Stimulated activated CD8-positive, alpha-beta memory T cell treated with anti-CD3 and anti-CD28 coated beads, Interleukin-2, amount 100 ng/mL, for 1 hour (primary cell): Measurements from ENCODE around the gene ATF7IP.
A peak's percentile ranks its signal among the peaks of the same experiment; 100 is the strongest.
"Not testable (repeated sequence)": the region's sequence is repeated elsewhere in the genome, so short reads cannot be mapped to it uniquely, and the experiment has no call there.

Experiments used
- DNase-seq, 2 donors: peaks; one replicate each; pipeline ENCODE4 v3.0.0-alpha.2; 2020; ENCODE audit warnings: low read depth in 2 of 2

Gene ATF7IP, protein sequence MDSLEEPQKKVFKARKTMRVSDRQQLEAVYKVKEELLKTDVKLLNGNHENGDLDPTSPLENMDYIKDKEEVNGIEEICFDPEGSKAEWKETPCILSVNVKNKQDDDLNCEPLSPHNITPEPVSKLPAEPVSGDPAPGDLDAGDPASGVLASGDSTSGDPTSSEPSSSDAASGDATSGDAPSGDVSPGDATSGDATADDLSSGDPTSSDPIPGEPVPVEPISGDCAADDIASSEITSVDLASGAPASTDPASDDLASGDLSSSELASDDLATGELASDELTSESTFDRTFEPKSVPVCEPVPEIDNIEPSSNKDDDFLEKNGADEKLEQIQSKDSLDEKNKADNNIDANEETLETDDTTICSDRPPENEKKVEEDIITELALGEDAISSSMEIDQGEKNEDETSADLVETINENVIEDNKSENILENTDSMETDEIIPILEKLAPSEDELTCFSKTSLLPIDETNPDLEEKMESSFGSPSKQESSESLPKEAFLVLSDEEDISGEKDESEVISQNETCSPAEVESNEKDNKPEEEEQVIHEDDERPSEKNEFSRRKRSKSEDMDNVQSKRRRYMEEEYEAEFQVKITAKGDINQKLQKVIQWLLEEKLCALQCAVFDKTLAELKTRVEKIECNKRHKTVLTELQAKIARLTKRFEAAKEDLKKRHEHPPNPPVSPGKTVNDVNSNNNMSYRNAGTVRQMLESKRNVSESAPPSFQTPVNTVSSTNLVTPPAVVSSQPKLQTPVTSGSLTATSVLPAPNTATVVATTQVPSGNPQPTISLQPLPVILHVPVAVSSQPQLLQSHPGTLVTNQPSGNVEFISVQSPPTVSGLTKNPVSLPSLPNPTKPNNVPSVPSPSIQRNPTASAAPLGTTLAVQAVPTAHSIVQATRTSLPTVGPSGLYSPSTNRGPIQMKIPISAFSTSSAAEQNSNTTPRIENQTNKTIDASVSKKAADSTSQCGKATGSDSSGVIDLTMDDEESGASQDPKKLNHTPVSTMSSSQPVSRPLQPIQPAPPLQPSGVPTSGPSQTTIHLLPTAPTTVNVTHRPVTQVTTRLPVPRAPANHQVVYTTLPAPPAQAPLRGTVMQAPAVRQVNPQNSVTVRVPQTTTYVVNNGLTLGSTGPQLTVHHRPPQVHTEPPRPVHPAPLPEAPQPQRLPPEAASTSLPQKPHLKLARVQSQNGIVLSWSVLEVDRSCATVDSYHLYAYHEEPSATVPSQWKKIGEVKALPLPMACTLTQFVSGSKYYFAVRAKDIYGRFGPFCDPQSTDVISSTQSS

DNA sequence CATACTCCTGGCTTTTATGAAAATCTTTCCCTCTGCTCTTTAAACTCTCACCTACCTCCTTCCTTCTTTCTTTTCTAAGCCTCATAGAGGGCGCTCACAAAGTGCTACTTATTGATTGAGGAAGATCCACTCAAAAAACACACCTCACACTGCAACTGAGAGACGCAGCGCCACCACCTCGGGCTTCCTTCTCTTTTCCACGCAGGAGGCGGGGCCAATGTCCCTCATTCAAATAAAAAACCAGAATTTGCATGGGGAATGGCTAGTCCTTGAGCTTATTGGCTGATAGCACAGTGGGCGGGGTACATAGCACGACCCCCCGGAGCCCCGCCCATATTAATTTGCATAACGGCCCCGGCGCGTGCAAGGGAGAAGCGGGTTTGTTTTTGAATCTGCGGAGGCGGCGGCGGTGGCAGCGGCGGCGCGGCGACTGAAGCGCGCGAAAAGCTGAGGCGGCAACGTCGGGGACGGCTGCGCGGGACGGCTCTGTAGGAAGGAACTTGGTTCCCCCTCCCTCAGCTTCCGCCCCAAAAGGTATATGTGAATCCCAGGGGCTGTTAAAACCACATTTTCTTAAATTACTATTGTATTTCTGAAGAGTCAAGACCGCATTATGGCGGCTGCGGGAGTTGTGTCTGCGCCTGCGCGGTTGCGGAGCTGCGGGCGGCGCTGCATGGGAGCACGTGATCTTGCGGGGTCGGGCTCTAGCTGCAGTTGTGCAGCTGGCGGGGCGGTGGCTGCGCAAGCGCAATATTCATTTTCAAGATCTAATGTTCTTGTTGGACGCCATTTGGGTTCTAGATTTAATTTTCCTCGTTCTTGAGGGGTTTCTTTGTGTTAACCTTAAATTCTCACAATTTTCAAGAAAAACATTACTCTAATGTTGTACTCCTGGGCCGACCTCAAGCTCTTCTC is at the start of gene ATF7IP:
ATF7IP (plus strand) TSS at position 389 of the 915 bp plus-strand sequence. CDS start 58,234 bp downstream, outside the sequence.
- DNase-seq, result peak; percentile 87 to 91

DNA sequence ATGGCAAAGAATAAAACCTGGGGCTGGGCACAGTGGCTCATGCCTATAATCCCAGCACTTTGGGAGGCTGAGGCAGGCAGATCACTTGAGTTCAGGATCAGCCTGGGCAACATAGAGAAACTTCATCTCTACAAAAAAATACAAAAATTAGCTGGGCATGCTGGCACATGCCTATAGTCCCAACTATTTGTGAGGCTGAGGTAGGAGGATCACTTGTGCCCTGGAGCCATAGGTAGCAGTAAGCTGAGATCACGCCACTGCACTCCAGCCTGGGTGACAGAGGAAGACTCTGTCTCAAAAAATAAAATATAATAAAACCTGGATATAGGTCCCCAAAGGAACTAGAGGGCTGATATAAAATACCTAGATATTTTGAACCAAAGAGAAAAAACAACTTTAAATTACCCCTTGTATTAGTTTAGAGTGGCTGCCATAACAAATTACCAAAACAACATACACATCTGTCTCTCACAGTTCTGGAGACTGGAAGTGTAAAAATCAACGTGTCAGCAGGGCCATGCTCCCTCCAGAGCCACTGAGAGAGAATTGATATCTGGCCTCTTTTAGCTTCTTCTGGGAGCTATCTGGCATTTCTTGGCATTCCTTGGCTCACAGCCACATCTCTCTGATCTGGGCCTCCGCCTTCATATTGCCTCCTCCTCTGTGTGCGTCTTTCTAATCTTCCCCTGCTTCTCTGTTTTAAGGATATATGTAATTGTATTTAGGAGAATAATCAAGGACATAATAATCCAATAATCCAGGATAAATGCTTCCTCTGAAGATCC is 47.9 kb upstream of the ATF7IP start:
- no peak for DNase-seq

DNA sequence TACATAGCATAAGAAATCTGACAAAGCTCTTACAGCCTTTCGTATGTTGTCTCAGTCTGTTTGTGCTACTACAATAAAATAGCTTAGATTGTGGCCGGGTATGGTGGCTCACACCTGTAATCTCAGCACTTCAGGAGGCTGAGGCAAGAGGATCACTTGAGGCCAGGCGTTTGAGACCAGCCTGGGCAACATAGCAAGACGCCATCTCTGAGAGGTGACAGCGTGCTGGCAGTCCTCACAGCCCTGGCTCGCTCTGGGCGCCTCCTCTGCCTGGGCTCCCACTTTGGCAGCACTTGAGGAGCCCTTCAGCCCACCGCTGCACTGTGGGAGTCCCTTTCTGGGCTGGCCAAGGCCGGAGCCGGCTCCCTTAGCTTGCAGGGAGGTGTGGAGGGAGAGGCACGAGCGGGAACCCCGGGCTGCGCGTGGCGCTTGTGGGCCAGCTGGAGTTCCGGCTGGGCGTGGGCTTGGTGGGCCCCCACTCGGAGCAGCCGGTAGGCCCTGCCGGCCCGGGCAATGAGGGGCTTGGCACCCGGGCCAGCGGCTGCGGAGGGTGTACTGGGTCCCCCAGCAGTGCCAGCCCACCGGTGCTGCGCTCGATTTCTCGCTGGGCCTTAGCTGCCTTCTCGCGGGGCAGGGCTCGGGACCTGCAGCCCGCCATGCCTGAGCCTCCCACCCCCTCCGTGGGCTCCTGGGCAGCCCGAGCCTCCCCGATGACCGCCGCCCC is 45.6 kb upstream of the ATF7IP start:
- not testable (repeated sequence) for DNase-seq

DNA sequence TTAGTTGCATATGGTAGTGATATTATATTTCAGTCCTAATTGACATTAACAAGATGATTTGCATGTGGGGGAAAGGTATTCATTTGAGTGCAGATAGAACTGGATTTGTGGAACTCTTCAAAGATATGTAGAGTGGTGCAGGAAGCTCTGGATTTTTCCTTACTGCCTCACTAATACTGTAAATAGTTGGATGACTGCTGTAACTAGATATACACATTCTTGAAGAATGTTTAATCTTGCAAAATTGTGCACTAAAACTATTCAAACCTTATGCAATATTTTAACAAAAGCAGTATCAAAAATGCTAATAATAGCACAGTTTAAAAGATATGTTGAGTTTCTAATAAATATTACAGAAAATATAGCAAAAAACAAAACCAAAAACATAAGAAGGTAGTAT is 43.1 kb upstream of the ATF7IP start:
- DNase-seq, result no peak

DNA sequence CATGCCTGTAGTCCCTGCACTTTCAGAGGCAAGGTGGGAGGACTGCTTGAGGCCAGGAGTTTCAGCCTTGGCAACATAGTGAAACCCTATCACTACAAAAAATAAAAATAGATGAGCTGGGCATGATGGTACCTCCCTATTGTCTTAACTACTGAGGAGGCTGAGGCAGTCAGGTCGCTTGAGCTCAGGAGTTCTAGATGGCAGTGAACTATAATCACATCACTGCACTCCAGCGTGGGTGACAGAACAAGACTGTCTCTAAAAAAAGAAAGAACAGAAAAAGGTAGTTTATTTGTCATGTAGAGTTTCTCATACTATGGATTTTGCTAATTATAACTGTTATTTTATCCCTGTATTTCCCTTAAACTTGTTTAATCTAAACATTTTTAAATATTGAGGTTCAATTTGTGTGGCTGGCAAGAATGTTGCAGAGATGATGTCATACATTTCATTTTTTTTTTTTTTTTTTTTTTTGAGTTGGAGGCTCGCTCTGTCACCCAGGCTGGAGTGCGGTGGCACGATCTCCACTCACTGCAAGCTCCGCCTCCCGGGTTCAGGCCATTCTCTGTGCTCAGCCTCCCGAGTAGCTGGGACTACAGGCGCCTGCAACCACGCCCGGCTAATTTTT is 39.7 kb upstream of the ATF7IP start:
- no peak for DNase-seq

DNA sequence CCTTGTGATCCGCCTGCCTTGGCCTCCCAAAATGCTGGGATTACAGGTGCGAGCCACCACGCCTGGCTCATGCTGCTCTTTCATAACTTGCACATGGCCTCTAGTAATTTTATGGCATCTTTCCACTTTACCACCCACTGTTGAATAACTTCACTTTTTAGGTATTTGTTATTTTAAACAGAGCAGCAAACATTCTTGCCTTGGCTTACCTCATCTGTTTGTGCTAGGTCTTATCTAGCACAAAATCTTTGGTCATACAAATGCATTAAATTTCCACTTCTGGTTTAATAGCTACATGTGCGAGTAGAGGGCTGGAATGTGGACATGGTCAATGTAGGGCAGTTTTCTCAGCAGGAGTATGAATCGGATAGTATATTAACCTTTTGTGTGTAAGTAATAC is 38.8 kb upstream of the ATF7IP start:
- no peak for DNase-seq

DNA sequence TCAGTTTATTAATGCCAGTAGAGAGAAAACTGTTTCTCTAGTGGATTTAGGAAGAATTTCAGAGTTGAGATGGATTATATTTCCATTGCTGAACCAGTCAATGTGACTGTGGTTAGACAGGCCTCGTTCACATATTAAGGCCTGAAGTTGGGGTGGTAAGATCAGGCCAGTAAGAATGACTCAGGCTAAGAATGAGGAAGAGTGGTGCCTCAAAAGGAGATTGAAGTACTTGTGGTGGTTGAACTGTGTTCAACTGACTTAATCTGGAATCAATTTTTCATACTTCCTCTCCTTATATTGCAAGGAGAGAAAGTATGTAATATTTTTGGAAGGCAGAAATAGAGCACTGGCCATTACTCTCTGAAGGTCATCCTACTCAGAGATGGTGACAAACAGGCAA is 37.8 kb upstream of the ATF7IP start:
- no peak for DNase-seq

DNA sequence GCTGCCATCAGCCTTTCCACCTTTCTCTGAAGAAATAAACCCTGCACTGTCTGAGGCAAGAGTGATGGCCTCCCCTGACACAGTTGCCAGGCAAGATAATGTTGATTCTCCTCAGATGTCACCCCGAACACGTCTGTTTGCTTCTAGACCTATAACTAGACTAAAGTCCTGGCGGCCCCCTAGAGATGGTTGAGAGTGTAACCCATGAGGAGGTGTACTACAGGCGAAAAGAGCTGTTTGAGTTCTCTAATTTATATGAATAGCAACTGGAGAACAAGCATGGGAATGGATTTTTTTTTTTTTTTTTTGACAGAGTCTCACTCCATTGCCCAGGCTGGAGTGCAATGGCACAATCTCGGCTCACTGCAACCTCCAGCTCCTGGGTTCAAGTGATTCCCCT is 33.0 kb upstream of the ATF7IP start:
- no peak for DNase-seq

DNA sequence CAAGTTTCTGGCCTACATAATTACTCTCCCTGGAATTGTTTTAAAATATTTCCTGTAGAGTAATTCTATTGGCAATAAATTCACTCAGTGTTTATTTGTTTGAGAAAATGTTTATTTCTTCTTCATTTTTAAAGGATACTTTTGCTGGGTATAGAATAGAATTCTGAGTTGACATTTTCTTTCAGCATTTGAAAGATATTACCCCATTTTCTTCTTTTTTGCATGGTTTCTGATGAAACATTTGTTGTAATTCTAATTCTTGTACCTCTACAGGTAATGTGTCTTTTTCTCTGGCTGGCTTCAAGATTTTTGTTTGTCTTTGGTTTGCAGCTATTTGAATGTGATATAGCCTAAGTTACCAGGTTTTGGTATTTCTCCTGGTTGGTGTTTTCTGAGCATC is 25.1 kb upstream of the ATF7IP start:
- no peak for DNase-seq

DNA sequence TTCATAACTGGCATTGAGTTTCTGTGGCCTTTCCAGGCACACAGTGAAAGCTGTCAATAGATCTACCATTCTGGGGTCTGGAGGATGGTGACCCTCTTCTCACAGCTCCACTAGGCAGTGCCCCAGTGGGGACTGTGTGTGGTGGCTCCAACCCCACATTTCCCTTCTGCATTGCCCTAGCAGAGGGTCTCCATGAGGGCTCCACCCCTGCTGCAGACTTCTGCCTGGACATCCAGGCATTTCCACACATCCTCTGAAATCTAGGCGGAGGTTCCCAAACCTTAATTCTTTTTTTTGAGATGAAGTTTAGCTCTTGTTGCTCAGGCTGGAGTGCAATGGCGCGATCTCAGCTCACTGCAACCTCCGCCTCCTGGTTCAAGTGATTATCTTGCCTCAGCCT is 14.0 kb upstream of the ATF7IP start:
- not testable (repeated sequence) for DNase-seq

DNA sequence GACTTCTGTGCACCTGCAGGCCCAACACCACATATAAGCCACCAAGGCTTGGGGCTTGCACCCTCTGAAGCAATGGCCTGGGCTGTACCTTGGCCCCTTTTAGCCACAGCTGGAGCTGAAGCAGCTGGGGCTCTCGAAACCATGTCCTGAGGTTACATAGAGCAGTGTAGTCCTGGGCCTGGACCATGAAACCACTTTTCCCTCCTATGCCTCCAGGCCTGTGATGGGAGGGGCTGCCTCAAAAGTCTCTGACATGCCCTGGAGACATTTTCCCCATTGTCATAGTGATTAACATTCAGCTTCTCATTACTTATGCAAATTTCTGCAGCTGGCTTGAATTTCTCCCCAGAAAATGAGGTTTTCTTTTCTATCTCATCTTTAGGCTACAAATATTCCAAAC is 13.4 kb upstream of the ATF7IP start:
- not testable (repeated sequence) for DNase-seq

DNA sequence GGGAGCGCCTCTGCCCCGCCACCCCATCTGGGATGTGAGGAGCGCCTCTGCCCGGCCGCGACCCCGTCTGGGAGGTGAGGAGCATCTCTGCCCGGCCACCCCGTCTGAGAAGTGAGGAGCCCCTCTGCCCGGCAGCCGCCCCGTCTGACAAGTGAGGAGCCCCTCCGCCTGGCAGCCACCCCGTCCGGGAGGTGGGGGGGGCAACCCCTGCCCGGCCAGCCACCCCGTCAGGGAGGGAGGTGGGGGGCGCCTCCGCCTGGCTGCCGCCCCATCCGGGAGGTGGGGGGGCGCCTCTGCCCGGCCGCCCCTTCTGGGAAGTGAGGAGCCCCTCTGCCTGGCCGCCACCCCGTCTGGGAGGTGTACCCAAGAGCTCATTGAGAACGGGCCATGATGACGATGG is 10.8 kb upstream of the ATF7IP start:
- DNase-seq, result not testable (repeated sequence)

DNA sequence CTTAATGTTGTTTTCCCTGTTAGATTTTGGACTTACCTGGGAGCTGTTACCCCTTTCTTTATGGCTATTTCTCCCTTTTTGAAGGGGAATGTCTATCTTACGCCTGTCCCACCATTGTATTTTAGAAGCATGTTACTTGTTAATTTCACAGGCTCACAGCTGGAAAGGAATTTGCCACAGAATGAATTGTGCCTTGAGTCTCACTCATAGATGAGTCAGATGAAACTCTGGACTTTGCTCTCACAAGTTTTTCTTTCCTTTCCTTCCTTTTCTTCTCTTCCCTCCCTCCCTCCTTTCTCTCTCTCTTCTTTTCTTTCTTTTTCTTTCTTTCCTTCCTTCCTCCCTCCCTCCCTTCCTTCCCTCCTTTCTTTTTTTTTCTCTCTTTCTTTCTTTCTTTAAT is 9.3 kb upstream of the ATF7IP start:
- no peak for DNase-seq

DNA sequence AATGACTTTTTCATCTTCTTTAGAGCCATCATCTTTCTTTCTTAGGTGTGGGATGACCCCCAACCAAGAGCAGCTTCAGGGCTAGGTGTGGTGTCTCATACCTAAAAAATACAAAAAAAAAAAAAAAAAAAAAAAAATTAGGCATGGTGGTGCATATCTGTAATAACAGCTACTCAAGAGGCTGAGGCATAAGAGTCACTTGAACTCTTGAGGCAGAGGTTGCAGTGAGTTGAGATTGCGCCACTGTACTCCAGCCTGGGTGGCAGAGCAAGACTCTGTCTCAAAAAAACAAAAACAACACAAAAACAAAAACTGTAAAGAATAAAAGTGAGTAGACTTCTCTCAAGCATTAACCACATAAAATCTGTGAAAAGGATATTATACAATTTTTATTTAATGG is 8.0 kb upstream of the ATF7IP start:
- DNase-seq, result no peak

DNA sequence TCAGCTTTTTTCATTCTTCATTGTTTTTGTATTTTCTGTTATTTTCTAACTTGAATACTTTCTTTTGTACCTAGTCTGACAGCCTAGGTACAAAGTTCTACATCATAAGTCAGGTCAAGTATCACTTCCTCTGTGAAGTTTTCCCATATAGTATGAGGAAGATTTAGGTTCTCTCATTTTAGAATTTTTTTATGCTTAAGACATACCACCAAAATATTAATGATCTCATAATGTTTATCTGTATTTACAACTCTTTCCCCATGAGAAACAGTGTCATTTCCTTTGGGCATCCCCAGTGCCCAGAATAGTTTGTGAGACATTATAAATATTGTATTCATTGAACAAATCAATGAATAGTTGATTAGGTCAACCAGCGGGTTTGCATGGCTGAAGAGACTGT is 3.1 kb upstream of the ATF7IP start:
- DNase-seq, result no peak

DNA sequence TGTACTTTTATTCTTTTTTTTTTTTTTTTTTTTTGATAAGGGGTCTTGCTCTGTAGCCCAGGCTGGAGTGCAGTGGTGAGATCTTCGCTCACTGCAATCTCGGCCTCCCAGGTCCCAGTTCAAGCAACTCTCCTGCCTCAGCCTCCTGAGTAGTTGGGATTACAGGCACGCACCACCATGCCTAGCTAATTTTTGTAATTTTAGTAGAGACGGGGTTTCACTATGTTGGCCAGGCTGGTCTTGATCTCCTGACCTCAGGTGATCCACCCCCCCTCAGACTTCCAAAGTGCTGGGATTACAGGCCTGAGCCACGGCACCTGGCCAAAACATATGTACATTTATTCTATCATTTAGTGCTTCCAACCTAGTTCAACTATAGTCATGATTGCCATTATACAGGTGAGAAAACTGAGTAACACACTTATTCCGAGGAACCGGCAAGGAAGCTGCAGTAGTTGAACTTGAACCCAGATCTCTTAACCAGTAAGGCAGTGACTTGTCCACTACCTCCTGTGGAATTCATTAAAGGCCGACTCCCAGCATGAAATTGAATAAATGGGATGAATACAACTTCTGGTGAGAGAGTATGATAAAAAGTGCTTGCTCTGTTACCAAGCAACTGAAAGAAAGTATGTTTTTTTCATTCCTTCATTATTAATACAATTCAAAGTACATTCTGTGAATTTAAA is 755 bp upstream of the ATF7IP start:
- DNase-seq, result no peak

DNA sequence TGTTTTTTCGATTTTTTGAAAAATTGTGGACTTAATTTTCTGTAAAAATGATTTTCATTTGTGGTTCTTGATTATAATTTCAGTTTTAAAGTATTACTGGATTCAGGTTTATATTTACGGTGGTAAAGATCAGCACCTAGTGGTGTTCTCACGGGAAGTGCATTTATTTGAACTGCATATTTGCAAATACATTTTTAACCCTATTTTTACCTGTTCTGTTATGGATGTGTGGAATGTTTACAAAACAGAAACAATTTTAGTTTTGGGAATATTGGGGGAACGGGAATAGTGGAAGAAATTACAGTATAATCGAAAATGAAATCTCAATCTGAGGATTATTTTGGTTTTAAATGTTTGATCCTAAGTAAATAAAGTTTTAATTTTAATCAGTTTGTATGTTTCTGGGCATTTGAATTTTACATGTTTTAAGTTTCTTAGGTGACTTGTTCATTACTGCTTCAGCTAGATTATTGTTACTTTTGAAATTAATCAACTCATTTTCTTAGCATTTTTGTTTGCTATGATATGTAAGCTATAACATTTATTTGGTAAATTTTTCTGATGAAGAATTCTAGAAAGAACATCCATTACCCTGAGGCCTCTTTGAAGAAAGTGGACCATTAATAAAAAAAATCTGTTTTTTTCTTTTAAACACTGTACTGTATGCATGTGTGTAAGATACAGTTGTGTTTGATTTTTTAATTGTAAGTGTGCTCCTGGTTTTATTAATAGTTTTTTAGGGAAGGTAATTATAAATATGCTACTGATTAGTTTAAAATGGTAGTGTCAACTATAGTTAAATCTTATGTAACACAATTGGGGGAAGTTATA is 942 bp downstream of the ATF7IP start:
- no peak for DNase-seq
